ENCODE results near the gene CADPS.

- TF ChIP-seq CTCF (IDR thresholded peaks at IDR 0.05) (no peak), POLR2AphosphoS5 (IDR thresholded peaks at IDR 0.05) (no peak)
Measured at GRCh38 chr3:62817678-62818077, 57.5 kb downstream of the CADPS start.

All from sigmoid colon (tissue), 4 donors.